OCI-LY1 (cell line): ENCODE measurements around the gene INPP5A.

Source experiments
- CTCF ChIP-seq: fragments of 200-600 bp; sonication (generic), shearing (Covaris generic); IDR thresholded peaks from 2 replicates; pipeline ENCODE4 v1.5.1; 2017; ENCODE audit warnings: mild to moderate bottlenecking, antibody characterized with exemption, low read length, moderate library complexity, mixed read lengths
- EZH2 ChIP-seq: fragments of 200-600 bp; sonication (generic), shearing (Covaris generic); IDR thresholded peaks from 2 replicates; pipeline ENCODE4 v1.8.0; 2017; ENCODE audit warnings: borderline replicate concordance, mixed run types, mild to moderate bottlenecking, antibody characterized with exemption, low read length, moderate library complexity, mixed read lengths

- TF ChIP-seq CTCF (no peak), EZH2 (no peak)
Measured at GRCh38 chr10:132664883-132665282, 127.3 kb downstream of the INPP5A start.
